HG03196 (cell line): ENCODE results near the gene PDGFB.

Experiments used
- ATAC-seq: cut with Tn5 transposase; IDR thresholded peaks from one replicate; pipeline ENCODE4 v1.9.1; 2021; ENCODE audit not compliant: unreplicated experiment

PDGFB gene

GRCh38 chr22:39254789-39255298 is 10.1 kb upstream of the PDGFB start:
- peak; percentile 40 for ATAC-seq

DNA sequence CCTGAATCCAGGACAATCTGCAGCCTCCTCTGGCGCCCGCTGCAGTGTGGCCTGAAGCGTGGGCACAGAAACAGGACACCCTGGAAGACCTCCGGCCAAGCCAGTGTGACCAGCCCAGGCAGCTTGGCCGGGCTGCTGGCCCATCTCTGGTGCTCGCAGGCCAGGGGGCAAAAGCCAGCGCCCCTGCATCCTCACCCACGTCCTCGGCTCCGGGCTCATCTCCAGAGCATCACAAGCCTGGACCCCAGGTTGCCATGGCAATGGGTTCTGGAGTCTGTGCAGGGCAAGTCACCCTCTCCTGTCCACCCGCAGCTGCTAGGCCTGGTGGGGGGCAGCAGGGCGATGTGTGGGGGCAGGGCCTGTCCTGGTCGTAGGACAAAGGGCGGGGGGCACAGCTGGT is 9.3 kb upstream of the PDGFB start:
- no peak for ATAC-seq

DNA sequence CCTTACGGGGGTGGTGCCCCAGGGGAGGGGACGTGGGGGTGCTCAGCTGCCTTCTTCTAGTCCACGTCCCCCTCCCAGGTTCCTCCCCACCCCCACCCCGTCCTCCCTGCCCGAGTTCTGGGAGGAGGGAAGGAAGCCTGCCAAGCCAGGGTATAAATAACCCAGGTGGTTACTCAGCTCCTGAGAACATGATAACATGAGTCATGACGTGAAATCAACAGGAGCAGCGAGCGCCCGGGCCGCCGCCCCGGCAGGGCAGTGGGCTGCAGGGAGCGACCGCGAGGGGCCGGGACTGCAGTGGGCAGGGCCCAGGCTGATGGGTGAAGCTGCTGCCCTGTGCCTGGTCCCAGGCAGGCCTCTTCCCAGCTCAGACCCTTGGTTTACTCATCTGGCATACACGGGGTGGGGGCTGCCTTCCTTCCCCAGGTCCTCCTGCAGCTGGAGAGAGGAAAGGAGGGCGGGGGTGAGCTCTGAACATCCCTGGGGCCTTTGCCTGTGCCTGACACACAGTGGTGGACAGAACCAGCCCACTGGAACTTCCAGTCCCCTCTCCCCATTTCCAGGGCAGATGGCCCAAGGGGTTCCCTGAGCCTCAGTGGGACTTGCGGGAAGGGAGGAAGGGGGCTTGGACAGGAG is 8.8 kb upstream of the PDGFB start:
- ATAC-seq, result no peak

GRCh38 chr22:39252461-39253434 is 8.0 kb upstream of the PDGFB start:
- no peak for ATAC-seq

- ATAC-seq, result no peak
Measured at GRCh38 chr22:39251762-39252460, 7.1 kb upstream of the PDGFB start.

DNA sequence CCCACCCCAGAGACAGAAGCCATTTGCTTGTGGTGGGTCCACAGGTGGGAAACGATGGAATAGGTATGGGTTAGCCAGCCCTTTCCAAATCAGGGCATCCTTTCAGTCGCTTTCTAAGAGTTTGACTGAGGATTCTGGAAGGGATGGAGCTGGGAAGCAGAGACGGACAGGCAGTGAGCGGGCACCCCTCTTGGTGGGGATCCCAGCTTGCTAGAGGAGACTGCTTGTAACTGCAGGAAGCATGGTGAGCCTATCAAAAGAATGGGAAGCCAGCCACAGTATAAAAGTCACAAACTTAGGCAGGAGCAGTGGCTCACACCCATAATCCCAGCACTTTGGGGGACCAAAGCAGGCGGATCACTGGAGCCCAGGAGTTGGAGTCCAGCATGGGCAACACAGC is 6.1 kb upstream of the PDGFB start:
- ATAC-seq, result no peak

DNA sequence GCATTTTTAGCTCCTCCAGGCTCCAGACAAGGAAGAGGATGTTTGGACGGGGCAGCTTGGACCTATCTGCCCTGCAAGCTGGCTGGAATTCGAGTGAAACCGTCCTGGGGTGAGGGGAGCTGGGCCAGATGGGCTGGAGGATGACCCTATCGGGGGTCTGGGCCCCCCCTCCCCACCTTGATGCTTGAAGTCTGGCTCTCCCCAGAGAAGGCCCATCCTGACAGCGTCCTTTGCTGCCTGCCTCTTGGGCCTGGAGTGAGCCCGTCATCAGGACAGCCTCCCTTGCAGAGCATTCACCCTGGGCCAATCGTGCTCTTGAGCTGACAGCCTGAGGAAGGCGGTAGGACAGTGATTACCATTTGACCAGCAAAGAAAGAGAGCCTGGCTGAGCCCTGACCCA is 5.3 kb upstream of the PDGFB start:
- ATAC-seq, result no peak

DNA sequence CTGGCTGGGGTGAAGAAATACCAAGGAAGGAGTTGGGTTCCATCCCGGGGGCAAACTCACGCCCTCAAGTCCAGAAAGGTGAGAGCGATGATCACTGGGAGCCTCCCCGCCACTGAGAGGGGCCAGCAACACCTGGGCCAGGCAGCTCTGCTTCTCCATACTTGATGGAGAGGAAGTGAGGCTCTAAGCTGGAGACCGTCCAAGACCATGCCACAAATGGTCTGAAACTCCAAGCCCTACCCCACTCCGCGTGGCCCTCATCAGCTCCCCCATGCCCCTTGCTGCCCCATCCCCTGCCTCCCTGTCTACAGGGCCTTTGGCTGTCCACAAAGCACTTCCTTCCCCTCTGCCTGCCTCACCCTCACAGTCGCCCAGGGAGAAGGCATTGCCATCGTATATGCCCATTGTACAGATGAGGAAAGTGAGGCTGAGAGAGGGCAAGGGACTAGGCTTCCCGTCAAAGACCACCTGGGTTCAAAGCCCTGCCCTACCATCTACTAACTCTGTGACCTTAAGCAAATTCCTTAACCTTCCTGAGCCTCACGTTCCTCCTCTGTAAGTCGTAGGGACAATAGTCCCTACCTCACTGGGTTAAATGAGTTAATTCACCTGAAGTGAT is 4.4 kb upstream of the PDGFB start:
- no peak for ATAC-seq

GRCh38 chr22:39248254-39248653 is 3.5 kb upstream of the PDGFB start:
- ATAC-seq, result no peak

DNA sequence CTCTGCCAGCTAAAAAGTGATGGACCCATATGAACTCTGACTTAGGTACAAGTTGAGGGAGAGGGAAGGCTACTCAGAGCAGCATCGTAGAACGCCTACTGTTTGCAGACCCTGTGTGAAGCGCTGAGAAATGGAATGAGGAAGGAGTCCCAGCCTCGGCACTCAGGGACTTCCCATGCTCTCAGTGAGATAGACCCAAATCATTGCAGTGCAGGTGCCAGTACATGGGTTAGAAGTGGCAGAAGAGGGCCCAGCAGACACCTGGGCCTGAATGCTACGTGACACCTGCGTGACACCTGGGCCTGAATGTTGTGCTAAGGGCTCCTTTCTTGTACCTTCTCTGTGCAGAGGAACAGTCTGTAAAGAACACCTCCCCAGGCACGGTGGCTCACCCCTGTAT is 2.6 kb upstream of the PDGFB start:
- no peak for ATAC-seq

DNA sequence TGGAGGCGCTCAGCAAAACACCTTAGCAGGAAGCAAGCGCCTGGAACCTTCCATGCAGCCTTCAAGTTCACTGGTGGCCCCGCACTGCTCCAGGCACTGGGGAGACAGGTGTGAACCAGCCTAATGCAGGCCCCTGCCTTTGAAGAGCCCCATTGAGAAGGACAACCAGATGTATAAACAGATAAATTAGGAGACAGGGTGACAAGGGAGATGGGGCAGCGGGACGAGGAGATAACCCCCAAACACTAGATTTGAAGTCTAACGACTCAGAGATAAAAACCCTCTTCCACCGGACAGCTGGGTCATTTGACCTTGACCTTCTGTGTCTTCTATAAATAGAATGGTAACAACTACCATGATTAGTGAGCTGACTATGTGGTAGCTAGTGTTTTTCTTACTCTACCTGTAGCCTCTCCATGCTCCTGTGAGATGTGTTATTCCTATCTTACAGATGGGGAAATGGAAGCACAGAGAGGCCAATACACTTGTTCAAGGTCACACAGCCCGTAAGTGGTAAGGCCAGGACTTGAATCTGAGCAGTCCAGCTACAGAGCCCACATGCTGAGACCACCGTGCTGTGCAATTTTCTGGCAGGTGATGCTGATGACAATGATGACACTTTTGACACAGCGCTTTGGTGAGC is 2.0 kb upstream of the PDGFB start:
- ATAC-seq, result no peak

GRCh38 chr22:39246217-39246616 is 1.4 kb upstream of the PDGFB start:
- ATAC-seq, result no peak

GRCh38 chr22:39245130-39246039 is 603 bp upstream of the PDGFB start:
- no peak for ATAC-seq

GRCh38 chr22:39244136-39244495 is 666 bp downstream of the PDGFB start:
- ATAC-seq, result no peak

- no peak for ATAC-seq
Measured at GRCh38 chr22:39243439-39244135, 1.2 kb downstream of the PDGFB start.

GRCh38 chr22:39242595-39243438 is 2.0 kb downstream of the PDGFB start:
- ATAC-seq, result no peak

GRCh38 chr22:39241794-39242594 is 2.8 kb downstream of the PDGFB start:
- no peak for ATAC-seq
